B cell (primary cell): ENCODE data around the gene EYS. TPM values are rescaled to one million over a fixed set of nuclear protein-coding genes. Genes with fewer than 3 reads are reported as not detected.

Experiments used
- ATAC-seq: fragments of 200-7000 bp; cut with Tn5 transposase; one replicate; pipeline ENCODE4 v1.10.0; 2021; ENCODE audit warnings: low read depth, mild to moderate bottlenecking, moderate number of reproducible peaks, moderate library complexity
- CTCF ChIA-PET: fragments of 350-600 bp; sonication (Branson Sonifier 250); formaldehyde crosslinking; loops from one replicate; lab custom pipeline; 2021; ENCODE audit warnings: antibody characterized with exemption, inconsistent platforms; lab: Charles Lee
- POLR2A ChIA-PET: fragments of 350-600 bp; sonication (Branson Sonifier 250); formaldehyde crosslinking; loops from one replicate; lab custom pipeline; 2021; ENCODE audit warnings: antibody characterized with exemption; lab: Charles Lee
- DNase-seq: peaks from one replicate; pipeline ENCODE4 v3.0.0; 2013
- H2AFZ ChIP-seq: 2 replicates; pipeline ENCODE4 v1.6.1; 2012; ENCODE audit warnings: mild to moderate bottlenecking, low read depth, low read length; ENCODE audit not compliant: insufficient read depth, poor library complexity, severe bottlenecking
- H3K27ac ChIP-seq, 2 donors: 1 replicate in 1 of 2; 2 replicates in 1 of 2; pipeline ENCODE4 v1.5.1; 2012 to 2013; ENCODE audit warnings: low read length in 2 of 2, mild to moderate bottlenecking in 2 of 2, moderate library complexity in 1 of 2
- H3K27me3 ChIP-seq, 4 experiments: fragments of 200-600 bp in 1 of 4; sonication (generic) in 1 of 4; replicated peaks in 1 of 4; 1 replicate in 2 of 4; 2 replicates in 2 of 4; pipeline versions ENCODE4 v1.6.1 to v1.7.0; 2013 to 2016; ENCODE audit warnings: low read length in 3 of 4, mild to moderate bottlenecking in 2 of 4, mixed read lengths in 1 of 4, moderate library complexity in 1 of 4; ENCODE audit not compliant: insufficient read depth in 4 of 4, control insufficient read depth in 3 of 4; ENCODE audit errors: control extremely low read depth in 1 of 4
- H3K36me3 ChIP-seq, 2 experiments: replicated peaks in 1 of 2; 1 replicate in 1 of 2; 2 replicates in 1 of 2; pipeline versions ENCODE4 v1.6.1 to v1.7.1; 2013; ENCODE audit warnings: low read length in 1 of 2; ENCODE audit not compliant: insufficient read depth in 2 of 2, control insufficient read depth in 1 of 2; ENCODE audit errors: control extremely low read depth in 1 of 2, extremely low read depth in 1 of 2
- H3K4me1 ChIP-seq, 2 donors: fragments of 200-600 bp in 1 of 2; sonication (generic) in 1 of 2; 1 replicate in 1 of 2; 2 replicates in 1 of 2; pipeline versions ENCODE4 v1.5.1 to v1.6.1; 2013 to 2017; ENCODE audit warnings: low read length in 2 of 2; ENCODE audit not compliant: control insufficient read depth in 2 of 2, insufficient read depth in 2 of 2
- H3K4me2 ChIP-seq: replicated peaks from 2 replicates; pipeline ENCODE3; 2012; ENCODE audit warnings: mild to moderate bottlenecking, low read depth, low read length; ENCODE audit not compliant: poor library complexity, severe bottlenecking
- H3K4me3 ChIP-seq, 5 experiments: fragments of 200-600 bp in 1 of 5; sonication (generic) in 1 of 5; 1 replicate in 3 of 5; 2 replicates in 2 of 5; pipeline versions ENCODE4 v1.5.1 to v1.7.0; 2011 to 2016; ENCODE audit warnings: low read length in 4 of 5, mild to moderate bottlenecking in 4 of 5, low read depth in 2 of 5, control low read depth in 1 of 5, moderate library complexity in 1 of 5; ENCODE audit not compliant: insufficient read depth in 1 of 5; ENCODE audit errors: control extremely low read depth in 1 of 5, extremely low read depth in 1 of 5
- H3K79me2 ChIP-seq: fragments of 200-600 bp; sonication (generic); one replicate; pipeline ENCODE4 v1.6.0; 2016; ENCODE audit warnings: low read length; ENCODE audit not compliant: control insufficient read depth, insufficient read depth
- H3K9ac ChIP-seq: fragments of 200-600 bp; sonication (generic); 2 replicates; pipeline ENCODE4 v1.6.1; 2017; ENCODE audit warnings: mild to moderate bottlenecking, low read length, moderate library complexity
- H3K9me3 ChIP-seq, 3 donors: one replicate each; pipeline versions ENCODE4 v1.6.1 to v1.7.1; 2013; ENCODE audit warnings: low read length in 2 of 3; ENCODE audit not compliant: control insufficient read depth in 2 of 3, insufficient read depth in 1 of 3; ENCODE audit errors: control extremely low read depth in 1 of 3
- H4K20me1 ChIP-seq: 2 replicates; pipeline ENCODE4 v1.6.0; 2012; ENCODE audit warnings: mild to moderate bottlenecking, low read length; ENCODE audit not compliant: insufficient read depth, control insufficient read depth, poor library complexity, severe bottlenecking
- H3K27ac Mint-ChIP-seq: one replicate; pipeline ENCODE4 v1.8.0; 2021; ENCODE audit warnings: mixed read lengths
- H3K27me3 Mint-ChIP-seq: one replicate; pipeline ENCODE4 v1.8.0; 2021; ENCODE audit warnings: mixed read lengths
- H3K4me1 Mint-ChIP-seq: one replicate; pipeline ENCODE4 v1.8.0; 2021; ENCODE audit warnings: mixed read lengths
- H3K4me3 Mint-ChIP-seq: one replicate; pipeline ENCODE4 v1.8.0; 2021; ENCODE audit warnings: mixed read lengths
- H3K9me3 Mint-ChIP-seq: one replicate; pipeline ENCODE4 v1.8.0; 2022; ENCODE audit warnings: mixed read lengths; ENCODE audit not compliant: insufficient read depth
- EZH2 ChIP-seq: IDR thresholded peaks from 2 replicates; pipeline ENCODE4 v1.6.1; 2012; ENCODE audit warnings: borderline replicate concordance, low read depth, mild to moderate bottlenecking, moderate library complexity, low read length; ENCODE audit not compliant: insufficient read depth, poor library complexity, severe bottlenecking
- WGBS: methylation state at CpG from one replicate; pipeline ENCODE4 v1.1.5; 2013; ENCODE audit warnings: missing lambda C conversion rate; ENCODE audit not compliant: insufficient coverage; 5-methylcytosine and 5-hydroxymethylcytosine counted together
- intact Hi-C: fragments of 100-400 bp; cut with micrococcal nuclease; formaldehyde crosslinking; loops from one replicate; pipeline ENCODE4 v1.10.0; 2022
- polyA plus RNA-seq: library from polyadenylated mRNA; depleted of rRNA; stranded (reverse); fragments of >200 nt; gene quantifications from 2 replicates; pipeline ENCODE4 v1.2.3, GENCODE V29; 2012
- total RNA-seq, 2 donors: library from RNA; stranded (reverse); fragments of 120-200 nt in 1 of 2; gene quantifications; 1 replicate in 1 of 2; 2 replicates in 1 of 2; pipeline versions ENCODE4 v1.2.3 to v1.2.4, GENCODE V29; 2013 to 2022
- TF ChIP-seq, protein P1 (sequence below): fragments of 200-600 bp; IDR thresholded peaks from one replicate; pipeline ENCODE4 v1.8.0; 2022; ENCODE audit warnings: antibody characterized with exemption, mild to moderate bottlenecking

EYS gene
- total and polyA plus RNA-seq, 2 donors (not counting 1 experiment from before 2014, with no cell fraction given) = not detected

DNA sequence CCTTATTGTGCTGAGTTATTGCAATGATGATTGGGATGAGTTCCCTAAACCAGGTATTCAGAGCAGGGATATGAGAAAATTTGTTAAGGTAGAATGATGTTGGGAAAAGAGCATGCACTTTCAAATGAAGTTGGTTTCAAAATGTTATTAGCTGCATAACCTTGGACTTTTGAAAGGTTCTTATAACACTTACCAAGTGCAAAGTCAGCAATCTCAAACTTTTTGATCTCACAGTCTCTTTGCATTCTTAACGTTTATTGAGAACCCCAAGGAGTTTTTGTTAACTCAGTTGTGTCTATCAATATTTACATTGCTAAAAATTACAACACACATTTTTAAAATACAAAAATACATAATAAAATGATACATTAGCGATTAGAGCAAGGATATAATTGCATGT lies 1269.0 kb downstream of the EYS start:
- H3K4me3 Mint-ChIP-seq = no peak overlapping the region

DNA sequence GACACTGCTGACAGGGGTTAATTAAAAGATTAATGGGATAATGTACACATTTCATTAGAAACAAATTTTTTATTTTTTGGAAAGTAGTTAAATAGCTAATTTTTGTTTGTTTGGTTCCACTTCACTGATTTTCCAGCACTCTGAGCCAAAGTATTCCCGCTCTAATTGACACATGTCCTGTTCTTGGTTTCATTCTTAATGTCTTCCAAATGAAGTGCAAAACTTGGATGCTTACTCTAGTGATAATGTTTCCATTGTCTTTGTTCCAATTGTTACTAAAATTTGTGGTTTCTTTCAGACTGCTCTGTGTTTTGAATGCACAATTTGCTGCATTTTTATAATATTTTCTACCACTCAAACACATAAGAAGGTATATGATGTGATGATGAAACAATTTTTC lies 1277.1 kb downstream of the EYS start:
- H3K4me1 ChIP-seq = no peaks in the 10 kb centered on the region
- no peak overlapping the region for H3K4me2 ChIP-seq
- no peak overlapping the region for H3K27ac ChIP-seq
- DNase-seq = no peak
- H3K36me3 ChIP-seq = no peaks in the 10 kb centered on the region
- no peaks in the 10 kb centered on the region for H3K27me3 ChIP-seq
- H3K4me1 Mint-ChIP-seq = no peaks in the 10 kb centered on the region
- POLR2A ChIA-PET = no interaction called here
- no peak overlapping the region for H3K4me3 Mint-ChIP-seq
- WGBS = no CpG with 5 or more reads among the region's 1 CpG
- CTCF ChIA-PET = no interaction called here
- no peak overlapping the region for H2AFZ ChIP-seq
- no peak overlapping the region for H3K4me3 ChIP-seq
- no peak overlapping the region for H3K27ac Mint-ChIP-seq
- no peaks in the 10 kb centered on the region for H3K79me2 ChIP-seq
- peaks cover 2% of the 10 kb centered on the region for H3K9me3 Mint-ChIP-seq
- intact Hi-C loops = no loop called here
- H3K9me3 ChIP-seq = no peaks in the 10 kb centered on the region
- H3K27me3 Mint-ChIP-seq = no peaks in the 10 kb centered on the region
- TF ChIP-seq EZH2 = no peak
- TF ChIP-seq, protein P1, sequence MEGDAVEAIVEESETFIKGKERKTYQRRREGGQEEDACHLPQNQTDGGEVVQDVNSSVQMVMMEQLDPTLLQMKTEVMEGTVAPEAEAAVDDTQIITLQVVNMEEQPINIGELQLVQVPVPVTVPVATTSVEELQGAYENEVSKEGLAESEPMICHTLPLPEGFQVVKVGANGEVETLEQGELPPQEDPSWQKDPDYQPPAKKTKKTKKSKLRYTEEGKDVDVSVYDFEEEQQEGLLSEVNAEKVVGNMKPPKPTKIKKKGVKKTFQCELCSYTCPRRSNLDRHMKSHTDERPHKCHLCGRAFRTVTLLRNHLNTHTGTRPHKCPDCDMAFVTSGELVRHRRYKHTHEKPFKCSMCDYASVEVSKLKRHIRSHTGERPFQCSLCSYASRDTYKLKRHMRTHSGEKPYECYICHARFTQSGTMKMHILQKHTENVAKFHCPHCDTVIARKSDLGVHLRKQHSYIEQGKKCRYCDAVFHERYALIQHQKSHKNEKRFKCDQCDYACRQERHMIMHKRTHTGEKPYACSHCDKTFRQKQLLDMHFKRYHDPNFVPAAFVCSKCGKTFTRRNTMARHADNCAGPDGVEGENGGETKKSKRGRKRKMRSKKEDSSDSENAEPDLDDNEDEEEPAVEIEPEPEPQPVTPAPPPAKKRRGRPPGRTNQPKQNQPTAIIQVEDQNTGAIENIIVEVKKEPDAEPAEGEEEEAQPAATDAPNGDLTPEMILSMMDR = no peak
- H3K9ac ChIP-seq = no peak overlapping the region
- no peaks in the 10 kb centered on the region for H4K20me1 ChIP-seq
- ATAC-seq = no peak

More for the DNA sequence above, 1269.0 kb downstream of the EYS start:
- H3K27me3 ChIP-seq = no peaks in the 10 kb centered on the region
- no peak for TF ChIP-seq EZH2
- TF ChIP-seq, protein P1 = no peak
- ATAC-seq = no peak
- no peak overlapping the region for H3K4me3 ChIP-seq
- H3K79me2 ChIP-seq = no peaks in the 10 kb centered on the region
- H3K9ac ChIP-seq = no peak overlapping the region
- Mint-ChIP-seq H3K27me3 (no peaks in the 10 kb centered on the region), H3K9me3 (peaks cover 5% of the 10 kb centered on the region), H3K4me1 (no peaks in the 10 kb centered on the region), H3K27ac (no peak overlapping the region)
- no peaks in the 10 kb centered on the region for H4K20me1 ChIP-seq
- peaks cover 0 to 5% (median 2%) of the 10 kb centered on the region in 3 donors for H3K9me3 ChIP-seq
- intact Hi-C loops = no loop called here
- CTCF ChIA-PET = no interaction called here
- DNase-seq = no peak
- no peaks in the 10 kb centered on the region for H3K4me1 ChIP-seq
- no peak overlapping the region for H2AFZ ChIP-seq
- POLR2A ChIA-PET = no interaction called here
- no peak overlapping the region for H3K4me2 ChIP-seq
- WGBS = no CpG with 5 or more reads among the region's 2 CpGs
- H3K36me3 ChIP-seq = no peaks in the 10 kb centered on the region
- no peak overlapping the region for H3K27ac ChIP-seq
